Measurements from ENCODE around the gene ASTN2. TPM values are rescaled to one million over a fixed set of nuclear protein-coding genes. Genes with fewer than 3 reads are reported as not detected.

Gene ASTN2
- total RNA-seq, 4 donors from 2014 or later, result 3.3 to 10.2 (median 6.3) TPM

DNA sequence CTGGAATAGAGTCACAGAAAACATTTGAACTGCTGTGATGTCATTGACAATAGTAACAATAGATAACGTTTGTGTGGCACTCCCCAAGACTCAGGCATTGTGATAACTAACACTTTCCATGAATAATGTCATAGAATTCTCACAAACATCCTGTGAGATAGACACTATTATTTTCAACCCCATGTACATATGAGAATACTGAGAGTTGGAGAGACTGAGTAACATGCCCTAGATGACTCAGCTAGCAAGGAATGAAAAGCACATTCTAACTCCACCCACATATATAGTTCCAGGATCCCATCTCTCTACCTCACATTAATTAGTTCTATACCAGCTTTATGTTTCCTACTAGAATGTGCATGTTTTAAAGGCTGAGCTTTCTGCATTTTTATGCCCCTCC, 71.4 kb downstream of the ASTN2 start:
- Histone ChIP-seq H3K9me3 (no peaks in the 10 kb centered on the region), H3K27ac (no peak overlapping the region), H3K4me3 (no peak overlapping the region), H3K4me1 (no peaks in the 10 kb centered on the region), H3K36me3 (no peaks in the 10 kb centered on the region), H3K27me3 (no peaks in the 10 kb centered on the region)
- no peak for DNase-seq
- TF ChIP-seq, protein P1, sequence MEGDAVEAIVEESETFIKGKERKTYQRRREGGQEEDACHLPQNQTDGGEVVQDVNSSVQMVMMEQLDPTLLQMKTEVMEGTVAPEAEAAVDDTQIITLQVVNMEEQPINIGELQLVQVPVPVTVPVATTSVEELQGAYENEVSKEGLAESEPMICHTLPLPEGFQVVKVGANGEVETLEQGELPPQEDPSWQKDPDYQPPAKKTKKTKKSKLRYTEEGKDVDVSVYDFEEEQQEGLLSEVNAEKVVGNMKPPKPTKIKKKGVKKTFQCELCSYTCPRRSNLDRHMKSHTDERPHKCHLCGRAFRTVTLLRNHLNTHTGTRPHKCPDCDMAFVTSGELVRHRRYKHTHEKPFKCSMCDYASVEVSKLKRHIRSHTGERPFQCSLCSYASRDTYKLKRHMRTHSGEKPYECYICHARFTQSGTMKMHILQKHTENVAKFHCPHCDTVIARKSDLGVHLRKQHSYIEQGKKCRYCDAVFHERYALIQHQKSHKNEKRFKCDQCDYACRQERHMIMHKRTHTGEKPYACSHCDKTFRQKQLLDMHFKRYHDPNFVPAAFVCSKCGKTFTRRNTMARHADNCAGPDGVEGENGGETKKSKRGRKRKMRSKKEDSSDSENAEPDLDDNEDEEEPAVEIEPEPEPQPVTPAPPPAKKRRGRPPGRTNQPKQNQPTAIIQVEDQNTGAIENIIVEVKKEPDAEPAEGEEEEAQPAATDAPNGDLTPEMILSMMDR (IDR thresholded peaks at IDR 0.05), result no peak
- no peak for TF ChIP-seq POLR2A (IDR thresholded peaks at IDR 0.05)

DNA sequence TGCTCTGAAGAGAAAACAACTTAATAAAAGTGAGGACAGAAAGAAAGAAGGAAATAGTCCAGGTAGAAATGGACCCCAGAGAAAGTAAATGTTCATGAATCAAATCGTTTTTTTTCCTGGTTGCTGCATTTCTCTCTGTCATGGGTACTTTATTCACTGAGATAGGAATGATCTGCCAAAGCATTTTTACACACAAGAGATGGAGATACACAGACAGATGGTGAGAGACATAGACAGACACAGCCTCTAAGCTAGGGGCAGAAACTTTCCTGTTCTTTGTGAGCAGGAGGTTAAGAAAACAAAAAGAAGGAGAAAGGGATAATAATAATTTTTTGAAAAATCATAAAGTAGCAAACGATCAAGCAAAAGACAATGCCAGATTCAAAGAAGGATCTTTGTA, 73.7 kb downstream of the ASTN2 start:
- DNase-seq, result no peak
- no peak overlapping the region for H3K27ac ChIP-seq
- no peaks in the 10 kb centered on the region for H3K4me1 ChIP-seq
- TF ChIP-seq, protein P1 (IDR thresholded peaks at IDR 0.05), result no peak
- no peak for TF ChIP-seq POLR2A (IDR thresholded peaks at IDR 0.05)
- H3K4me3 ChIP-seq, result no peak overlapping the region
- no peaks in the 10 kb centered on the region for H3K9me3 ChIP-seq
- no peaks in the 10 kb centered on the region for H3K36me3 ChIP-seq
- no peaks in the 10 kb centered on the region for H3K27me3 ChIP-seq

DNA sequence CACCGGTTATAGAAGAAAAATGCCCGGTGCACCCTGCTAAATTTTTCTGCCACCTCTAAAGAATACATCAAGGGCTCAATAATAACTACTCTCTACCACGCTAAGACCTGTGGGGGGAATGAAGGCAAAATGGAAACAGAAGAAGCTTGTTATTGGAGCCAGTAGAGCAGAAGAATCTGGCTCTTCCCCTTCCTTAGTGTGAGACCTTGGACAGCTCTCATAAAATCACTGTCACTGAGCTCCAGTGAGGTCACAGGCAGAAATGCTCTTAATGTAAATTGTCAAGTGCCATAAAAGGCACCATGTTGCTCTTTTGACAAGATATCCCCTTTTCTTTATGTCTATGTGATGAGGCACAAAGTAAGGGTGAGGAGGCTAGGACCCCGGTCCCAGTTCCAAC, 74.4 kb downstream of the ASTN2 start:
- TF ChIP-seq POLR2A (IDR thresholded peaks at IDR 0.05), result no peak
- TF ChIP-seq, protein P1 (IDR thresholded peaks at IDR 0.05), result no peak
- H3K27ac ChIP-seq, result no peak overlapping the region
- H3K9me3 ChIP-seq, result no peaks in the 10 kb centered on the region
- H3K4me1 ChIP-seq, result no peaks in the 10 kb centered on the region
- H3K27me3 ChIP-seq, result no peaks in the 10 kb centered on the region
- DNase-seq, result no peak
- no peak overlapping the region for H3K4me3 ChIP-seq
- H3K36me3 ChIP-seq, result no peaks in the 10 kb centered on the region

DNA sequence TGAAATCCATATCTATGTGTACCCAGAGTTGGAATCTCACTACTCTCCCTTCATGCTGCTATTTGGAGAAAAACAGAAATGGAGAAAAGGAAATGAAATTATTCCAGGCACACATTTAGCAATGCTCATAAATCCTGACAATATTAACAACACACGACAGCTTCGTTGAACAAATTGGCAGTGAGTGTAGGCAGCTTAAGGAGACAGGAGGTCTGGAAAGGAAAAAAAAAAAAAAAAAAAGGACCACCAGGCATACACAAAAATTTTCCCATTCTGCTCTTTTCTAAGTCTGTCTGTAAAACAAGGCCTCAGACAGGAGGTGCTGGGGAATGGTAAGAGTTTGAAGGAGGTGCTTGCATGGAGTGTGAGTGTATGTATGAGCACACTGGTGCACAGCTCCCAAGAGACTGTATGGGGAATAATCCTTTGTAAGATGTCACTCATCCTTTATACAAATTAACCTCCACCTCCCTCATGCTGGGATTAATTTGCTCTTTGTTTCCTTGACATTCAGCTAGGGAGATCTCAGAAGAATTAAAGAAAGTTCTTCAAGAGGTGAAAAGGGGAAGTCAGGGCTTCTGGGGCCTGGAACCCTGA, 78.9 kb downstream of the ASTN2 start:
- H3K9me3 ChIP-seq, result no peaks in the 10 kb centered on the region
- H3K36me3 ChIP-seq, result no peaks in the 10 kb centered on the region
- no peaks in the 10 kb centered on the region for H3K27me3 ChIP-seq
- H3K4me3 ChIP-seq, result no peak overlapping the region
- H3K4me1 ChIP-seq, result no peaks in the 10 kb centered on the region
- DNase-seq, result no peak
- H3K27ac ChIP-seq, result no peak overlapping the region
- TF ChIP-seq, protein P1 (IDR thresholded peaks at IDR 0.05), result no peak
- no peak for TF ChIP-seq POLR2A (IDR thresholded peaks at IDR 0.05)

DNA sequence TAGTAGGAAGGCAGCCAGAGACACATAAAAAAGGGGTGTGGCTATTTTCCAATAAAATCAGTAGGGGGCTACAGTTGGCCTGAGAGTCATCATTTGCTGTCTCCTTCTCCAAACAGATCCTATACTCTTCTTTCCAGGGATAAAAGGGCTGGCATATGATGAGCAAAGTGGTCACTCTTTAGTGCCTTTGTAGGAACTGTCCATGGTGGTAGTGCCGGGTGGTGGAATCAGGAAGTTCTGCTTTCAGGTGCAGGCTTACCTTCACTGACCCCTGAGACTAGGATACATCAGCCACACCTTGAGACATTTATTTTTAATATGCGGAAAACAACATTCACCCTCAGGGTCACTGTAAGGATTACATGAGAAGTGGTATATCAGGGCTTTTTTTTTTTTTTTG, 80.8 kb downstream of the ASTN2 start:
- Histone ChIP-seq H3K4me3 (no peak overlapping the region), H3K9me3 (no peaks in the 10 kb centered on the region), H3K27me3 (no peaks in the 10 kb centered on the region), H3K4me1 (no peaks in the 10 kb centered on the region), H3K27ac (no peak overlapping the region), H3K36me3 (no peaks in the 10 kb centered on the region)
- DNase-seq, result no peak
- TF ChIP-seq, protein P1 (IDR thresholded peaks at IDR 0.05), result no peak
- no peak for TF ChIP-seq POLR2A (IDR thresholded peaks at IDR 0.05)

DNA sequence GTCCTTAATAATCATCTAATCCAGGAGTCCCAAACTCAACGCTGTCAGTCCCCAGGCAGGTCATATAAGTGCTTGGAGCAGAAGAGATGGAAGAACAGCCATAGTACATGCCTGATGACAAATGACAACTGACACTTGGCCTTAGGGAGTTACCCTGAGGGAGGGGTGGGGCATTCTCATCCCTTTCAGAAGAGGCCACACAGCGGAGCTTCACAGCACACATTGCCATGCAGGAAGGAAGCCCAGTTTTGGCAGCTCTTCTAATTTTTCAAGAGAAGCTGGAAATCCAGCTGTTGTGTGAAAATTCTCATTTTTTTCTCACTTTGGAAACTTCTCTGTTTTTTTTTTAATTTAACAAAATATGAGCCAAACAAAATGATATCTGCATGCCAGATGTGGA, 89.0 kb downstream of the ASTN2 start:
- H3K27me3 ChIP-seq, result no peaks in the 10 kb centered on the region
- no peak overlapping the region for H3K27ac ChIP-seq
- TF ChIP-seq POLR2A (IDR thresholded peaks at IDR 0.05), result no peak
- TF ChIP-seq, protein P1 (IDR thresholded peaks at IDR 0.05), result no peak
- H3K36me3 ChIP-seq, result no peaks in the 10 kb centered on the region
- DNase-seq, result no peak
- H3K4me3 ChIP-seq, result no peak overlapping the region
- H3K9me3 ChIP-seq, result no peaks in the 10 kb centered on the region
- no peaks in the 10 kb centered on the region for H3K4me1 ChIP-seq

Measured in Peyer's patch (tissue), 4 donors.